SK-N-SH treated with all-trans-retinoic acid at 6 μM for 48 hours (cell line): ENCODE measurements around the gene B3GNT7.

Source experiments
- ATAC-seq: fragments of 200-7000 bp; cut with Tn5 transposase; 3 replicates; pipeline ENCODE4 v1.9.1; 2020; ENCODE audit warnings: mild to moderate bottlenecking, moderate library complexity
- ARNTL ChIP-seq: fragments of 450-650 bp; formaldehyde crosslinking; IDR thresholded peaks from 2 replicates; pipeline ENCODE4 v1.5.0; 2020; ENCODE audit warnings: low read depth, mild to moderate bottlenecking, moderate library complexity, borderline replicate concordance
- BACH2 ChIP-seq: fragments of 250-450 bp; sonication (Bioruptor Pico); IDR thresholded peaks from 2 replicates; pipeline ENCODE4 v1.9.0; 2021; ENCODE audit warnings: mild to moderate bottlenecking, borderline replicate concordance
- CSDC2 ChIP-seq: fragments of 250-450 bp; sonication (Bioruptor Pico); IDR thresholded peaks from 2 replicates; pipeline ENCODE4 v1.5.0; 2020; ENCODE audit warnings: mild to moderate bottlenecking, moderate library complexity
- CSRNP3 ChIP-seq: fragments of 250-450 bp; sonication (Bioruptor Pico); IDR thresholded peaks from 2 replicates; pipeline ENCODE4 v1.5.1; 2021; ENCODE audit warnings: mild to moderate bottlenecking, moderate library complexity
- ESRRG ChIP-seq: fragments of 250-450 bp; sonication (Bioruptor Pico); IDR thresholded peaks from 2 replicates; pipeline ENCODE4 v1.6.1; 2021; ENCODE audit warnings: mild to moderate bottlenecking
- GLIS3 ChIP-seq: fragments of 250-450 bp; sonication (Bioruptor Pico); IDR thresholded peaks from 2 replicates; pipeline ENCODE4 v1.5.0; 2020; ENCODE audit warnings: mild to moderate bottlenecking, moderate library complexity
- ISL1 ChIP-seq: fragments of 250-450 bp; sonication (Bioruptor Pico); IDR thresholded peaks from 2 replicates; pipeline ENCODE4 v2.1.2; 2022; ENCODE audit warnings: mild to moderate bottlenecking, moderate library complexity
- OSR1 ChIP-seq: fragments of 250-450 bp; sonication (Bioruptor Pico); IDR thresholded peaks from 2 replicates; pipeline ENCODE4 v1.8.0; 2022; ENCODE audit warnings: moderate library complexity, mild to moderate bottlenecking, inconsistent platforms
- PATZ1 ChIP-seq: fragments of 250-450 bp; sonication (Bioruptor Pico); IDR thresholded peaks from 2 replicates; pipeline ENCODE4 v1.8.0; 2020; ENCODE audit warnings: mild to moderate bottlenecking, moderate library complexity, borderline replicate concordance
- SNAI2 ChIP-seq: fragments of 250-450 bp; sonication (Bioruptor Pico); IDR thresholded peaks from 2 replicates; pipeline ENCODE4 v1.5.0; 2020; ENCODE audit warnings: mild to moderate bottlenecking, moderate library complexity
- TCF4 ChIP-seq: fragments of 250-450 bp; sonication (Bioruptor Pico); IDR thresholded peaks from 2 replicates; pipeline ENCODE4 v1.8.0; 2021; ENCODE audit warnings: mild to moderate bottlenecking, moderate library complexity, borderline replicate concordance
- TOX ChIP-seq: fragments of 250-450 bp; sonication (Bioruptor Pico); IDR thresholded peaks from 2 replicates; pipeline ENCODE4 v1.8.0; 2021; ENCODE audit warnings: mild to moderate bottlenecking, moderate library complexity, borderline replicate concordance
- TSHZ2 ChIP-seq: fragments of 250-450 bp; sonication (Bioruptor Pico); IDR thresholded peaks from 2 replicates; pipeline ENCODE4 v1.5.0; 2020; ENCODE audit warnings: mild to moderate bottlenecking, moderate library complexity
- ZC3H10 ChIP-seq: fragments of 250-450 bp; sonication (Bioruptor Pico); IDR thresholded peaks from 2 replicates; pipeline ENCODE4 v1.5.1; 2021; ENCODE audit warnings: mild to moderate bottlenecking, moderate library complexity
- ZFP3 ChIP-seq: fragments of 250-450 bp; sonication (Bioruptor Pico); IDR thresholded peaks from 2 replicates; pipeline ENCODE4 v1.5.0; 2020; ENCODE audit warnings: mild to moderate bottlenecking, moderate library complexity
- ZFP30 ChIP-seq: fragments of 450-650 bp; formaldehyde crosslinking; IDR thresholded peaks from 2 replicates; pipeline ENCODE4 v1.5.0; 2022; ENCODE audit warnings: mild to moderate bottlenecking, moderate library complexity
- ZNF565 ChIP-seq: fragments of 450-650 bp; formaldehyde crosslinking; conservative IDR thresholded peaks from 2 replicates; pipeline ENCODE4 v1.5.0; 2020; ENCODE audit warnings: low read depth, mild to moderate bottlenecking, moderate library complexity
- ZNF70 ChIP-seq: fragments of 450-650 bp; formaldehyde crosslinking; IDR thresholded peaks from 2 replicates; pipeline ENCODE4 v1.5.0; 2020; ENCODE audit warnings: mild to moderate bottlenecking, moderate library complexity
- ZNF8 ChIP-seq: fragments of 450-650 bp; formaldehyde crosslinking; IDR thresholded peaks from 2 replicates; pipeline ENCODE4 v1.5.0; 2020; ENCODE audit warnings: mild to moderate bottlenecking, moderate library complexity
- TF ChIP-seq, protein P1 (sequence below): fragments of 250-450 bp; sonication (Bioruptor Pico); IDR thresholded peaks from 2 replicates; pipeline ENCODE4 v1.8.0; 2021; ENCODE audit warnings: low read depth, mild to moderate bottlenecking, moderate library complexity, borderline replicate concordance
- TF ChIP-seq, protein P2 (sequence below): fragments of 250-450 bp; sonication (Bioruptor Pico); IDR thresholded peaks from 2 replicates; pipeline ENCODE4 v1.5.1; 2020; ENCODE audit warnings: low read depth, mild to moderate bottlenecking, moderate library complexity

Gene B3GNT7

GRCh38 chr2:231370429-231370748 lies 25.1 kb upstream of the B3GNT7 start (continued):
- TF ChIP-seq, protein P1, sequence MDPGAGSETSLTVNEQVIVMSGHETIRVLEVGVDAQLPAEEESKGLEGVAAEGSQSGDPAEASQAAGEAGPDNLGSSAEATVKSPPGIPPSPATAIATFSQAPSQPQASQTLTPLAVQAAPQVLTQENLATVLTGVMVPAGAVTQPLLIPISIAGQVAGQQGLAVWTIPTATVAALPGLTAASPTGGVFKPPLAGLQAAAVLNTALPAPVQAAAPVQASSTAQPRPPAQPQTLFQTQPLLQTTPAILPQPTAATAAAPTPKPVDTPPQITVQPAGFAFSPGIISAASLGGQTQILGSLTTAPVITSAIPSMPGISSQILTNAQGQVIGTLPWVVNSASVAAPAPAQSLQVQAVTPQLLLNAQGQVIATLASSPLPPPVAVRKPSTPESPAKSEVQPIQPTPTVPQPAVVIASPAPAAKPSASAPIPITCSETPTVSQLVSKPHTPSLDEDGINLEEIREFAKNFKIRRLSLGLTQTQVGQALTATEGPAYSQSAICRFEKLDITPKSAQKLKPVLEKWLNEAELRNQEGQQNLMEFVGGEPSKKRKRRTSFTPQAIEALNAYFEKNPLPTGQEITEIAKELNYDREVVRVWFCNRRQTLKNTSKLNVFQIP = no peak
- TF ChIP-seq BACH2 (no peak), ESRRG (CRISPR knock-in tag) (no peak)

DNA sequence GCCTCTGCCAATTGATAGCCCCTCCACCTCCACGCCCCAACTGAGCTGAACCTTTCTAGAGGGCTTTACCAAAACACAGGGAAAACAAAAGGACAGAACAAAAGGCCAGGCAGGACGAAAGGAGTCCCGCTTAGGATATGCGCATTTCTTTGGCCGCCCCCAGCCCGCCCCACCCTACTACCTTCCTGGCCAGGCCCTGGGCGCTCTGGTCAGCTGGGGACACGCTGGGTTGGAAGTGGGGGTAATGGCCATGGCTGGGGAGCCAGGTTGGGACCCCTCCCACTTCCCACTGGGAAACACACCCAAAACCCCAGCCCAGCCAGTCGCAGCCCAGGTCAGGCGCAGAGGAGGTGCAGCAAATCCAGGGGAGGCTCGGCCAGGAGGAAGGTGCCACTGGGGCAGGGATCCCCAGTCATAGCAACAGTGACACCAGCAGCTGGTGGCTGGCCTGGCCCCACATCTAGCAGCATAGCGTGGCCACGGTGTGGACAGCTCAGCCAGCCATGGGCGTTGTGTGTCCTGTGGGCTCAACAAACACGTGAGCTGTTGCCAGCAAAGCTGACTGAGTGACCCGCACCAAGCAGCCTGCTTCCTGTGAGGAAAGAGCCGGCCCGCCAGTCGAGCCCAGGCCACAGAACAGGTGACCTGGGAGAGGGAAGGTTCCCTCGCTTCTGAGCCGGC lies 24.6 kb upstream of the B3GNT7 start:
- ATAC-seq = no peak
- TF ChIP-seq OSR1 (no peak), CSRNP3 (no peak), ZFP30 (CRISPR knock-in tag) (no peak), PATZ1 (no peak), ESRRG (CRISPR knock-in tag) (no peak), ZNF70 (CRISPR knock-in tag) (no peak), ZFP3 (CRISPR knock-in tag) (no peak), ARNTL (CRISPR knock-in tag) (no peak), ZNF8 (CRISPR knock-in tag) (no peak), TOX (CRISPR knock-in tag) (no peak), ZNF565 (CRISPR knock-in tag) (no peak), TCF4 (no peak), ZC3H10 (CRISPR knock-in tag) (no peak), SNAI2 (no peak), ISL1 (no peak), CSDC2 (no peak), TSHZ2 (CRISPR knock-in tag) (no peak)
- TF ChIP-seq, protein P2, sequence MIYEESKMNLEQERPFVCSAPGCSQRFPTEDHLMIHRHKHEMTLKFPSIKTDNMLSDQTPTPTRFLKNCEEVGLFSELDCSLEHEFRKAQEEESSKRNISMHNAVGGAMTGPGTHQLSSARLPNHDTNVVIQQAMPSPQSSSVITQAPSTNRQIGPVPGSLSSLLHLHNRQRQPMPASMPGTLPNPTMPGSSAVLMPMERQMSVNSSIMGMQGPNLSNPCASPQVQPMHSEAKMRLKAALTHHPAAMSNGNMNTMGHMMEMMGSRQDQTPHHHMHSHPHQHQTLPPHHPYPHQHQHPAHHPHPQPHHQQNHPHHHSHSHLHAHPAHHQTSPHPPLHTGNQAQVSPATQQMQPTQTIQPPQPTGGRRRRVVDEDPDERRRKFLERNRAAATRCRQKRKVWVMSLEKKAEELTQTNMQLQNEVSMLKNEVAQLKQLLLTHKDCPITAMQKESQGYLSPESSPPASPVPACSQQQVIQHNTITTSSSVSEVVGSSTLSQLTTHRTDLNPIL (CRISPR knock-in tag) = no peak
- TF ChIP-seq, protein P1 = no peak

DNA sequence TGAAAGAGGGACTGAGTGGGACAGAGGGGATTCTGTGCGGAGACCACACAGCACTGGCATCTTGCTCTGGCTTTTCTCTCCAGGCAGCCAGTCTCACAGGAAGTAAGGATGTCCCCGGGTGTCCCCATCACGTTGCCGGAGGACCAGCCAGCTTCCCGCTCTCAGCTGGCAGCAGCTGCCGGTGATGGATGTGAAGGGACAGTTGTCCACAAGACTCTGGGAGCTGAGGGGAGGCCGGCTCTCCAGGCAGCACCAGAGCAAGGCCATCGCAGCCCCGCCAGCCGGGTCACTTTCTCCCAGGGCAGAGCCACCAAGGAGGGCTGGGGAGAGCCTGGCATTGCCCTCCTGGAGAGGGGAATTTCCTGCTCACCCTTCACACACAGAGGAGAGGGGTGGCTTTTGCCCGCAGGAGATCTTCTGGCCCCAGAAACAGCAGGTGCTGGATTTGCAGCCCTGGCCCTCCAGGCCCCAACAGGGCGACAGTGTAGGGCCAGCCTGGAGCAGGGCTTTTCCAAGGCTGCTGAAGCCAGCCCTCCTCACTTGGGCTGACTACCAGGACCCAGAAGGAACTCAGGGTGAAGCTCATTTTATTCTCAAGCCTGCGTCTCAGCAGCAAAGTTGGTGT lies 24.0 kb upstream of the B3GNT7 start:
- no peak for ATAC-seq
- no peak for TF ChIP-seq GLIS3 (CRISPR knock-in tag)
